NB4 (cell line): Measurements from ENCODE around the gene ZBTB7B.

Source experiments
- DNase-seq: peaks from one replicate; pipeline ENCODE4 v3.0.0; 2010; ENCODE audit warnings: low read depth
- H3K4me3 ChIP-seq: one replicate; pipeline ENCODE4 v1.5.1; 2011; ENCODE audit warnings: mild to moderate bottlenecking, low read depth, low read length, moderate library complexity
- CTCF ChIP-seq: IDR thresholded peaks from one replicate; pipeline ENCODE4 v1.5.1; 2012; ENCODE audit warnings: low read depth, low read length
- MAX ChIP-seq: IDR thresholded peaks from 2 replicates; pipeline ENCODE4 v1.6.1; 2011; ENCODE audit warnings: low read depth, low read length
- MYC ChIP-seq: IDR thresholded peaks from 2 replicates; pipeline ENCODE4 v1.6.1; 2011; ENCODE audit warnings: low read depth, low read length
- POLR2A ChIP-seq: IDR thresholded peaks from 2 replicates; pipeline ENCODE4 v1.6.1; 2011; ENCODE audit warnings: mild to moderate bottlenecking; ENCODE audit not compliant: insufficient read length; ENCODE audit errors: extremely low read depth

ZBTB7B gene

GRCh38 chr1:155003227-155003765 is 694 bp downstream of the ZBTB7B start:
- DNase-seq: peak; percentile 61
- TF ChIP-seq MYC (no peak), MAX (no peak), CTCF (no peak), POLR2A (no peak)

GRCh38 chr1:155003766-155004351 is 1.3 kb downstream of the ZBTB7B start:
- TF ChIP-seq MYC (no peak), MAX (no peak; the same call in 1 of the 2 replicates), POLR2A (no peak), CTCF (no peak)
- peak overlapping the region; percentile 83 for H3K4me3 ChIP-seq
- DNase-seq: peak; percentile 80

More at GRCh38 chr1:155003227-155003765, 694 bp downstream of the ZBTB7B start:
- peak overlapping the region; percentile 83 for H3K4me3 ChIP-seq

- no peak for DNase-seq
These were observed 1.9 kb downstream of the ZBTB7B start for GRCh38 chr1:155004352-155005075.

GRCh38 chr1:155005076-155006011 is 2.7 kb downstream of the ZBTB7B start:
- DNase-seq: peak; percentile 25
- H3K4me3 ChIP-seq: no peak overlapping the region
- no peak for TF ChIP-seq CTCF
- no peak for TF ChIP-seq MYC
- no peak for TF ChIP-seq POLR2A
- no peak for TF ChIP-seq MAX

More at GRCh38 chr1:155004352-155005075, 1.9 kb downstream of the ZBTB7B start:
- no peak for TF ChIP-seq MAX
- TF ChIP-seq POLR2A: no peak
- TF ChIP-seq MYC: no peak
- H3K4me3 ChIP-seq: peak overlapping the region; percentile 83

- TF ChIP-seq MAX (no peak), MYC (peak; percentile 19; the same call in 1 of the 2 replicates)
- DNase-seq: peak; percentile 79
- no peak overlapping the region for H3K4me3 ChIP-seq
These were observed 4.0 kb downstream of the ZBTB7B start for GRCh38 chr1:155006601-155007101.

GRCh38 chr1:155007251-155007828 is 4.7 kb downstream of the ZBTB7B start:
- peak overlapping the region; percentile 43 for H3K4me3 ChIP-seq
- TF ChIP-seq MAX: no peak
- TF ChIP-seq POLR2A: no peak
- TF ChIP-seq MYC: no peak
- TF ChIP-seq CTCF: no peak
- DNase-seq: no peak
